ENCODE measurements around the gene SLC24A3.

Gene SLC24A3

GRCh38 chr20:19478320-19478895 lies 266.0 kb downstream of the SLC24A3 start:
- no peak for DNase-seq

DNA sequence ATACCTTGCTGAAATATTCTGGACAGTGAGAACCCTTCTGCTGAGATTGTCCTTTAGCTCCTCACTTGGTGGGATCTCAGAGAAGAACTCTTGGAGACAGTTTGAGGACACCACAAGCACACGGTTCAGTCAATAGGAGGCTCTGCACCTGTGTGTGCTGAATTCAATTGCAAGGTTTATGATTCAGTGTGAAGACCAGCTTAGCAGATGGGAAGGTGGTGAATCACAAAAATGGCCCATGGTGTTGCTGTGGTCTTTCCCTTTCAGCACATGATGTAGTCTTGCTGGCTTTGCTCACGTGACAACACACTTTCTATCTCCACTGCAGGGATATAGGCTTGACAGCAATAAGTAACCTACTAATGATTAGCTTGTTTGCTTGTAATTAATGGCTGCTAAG lies 270.3 kb downstream of the SLC24A3 start:
- DNase-seq, result no peak

DNA sequence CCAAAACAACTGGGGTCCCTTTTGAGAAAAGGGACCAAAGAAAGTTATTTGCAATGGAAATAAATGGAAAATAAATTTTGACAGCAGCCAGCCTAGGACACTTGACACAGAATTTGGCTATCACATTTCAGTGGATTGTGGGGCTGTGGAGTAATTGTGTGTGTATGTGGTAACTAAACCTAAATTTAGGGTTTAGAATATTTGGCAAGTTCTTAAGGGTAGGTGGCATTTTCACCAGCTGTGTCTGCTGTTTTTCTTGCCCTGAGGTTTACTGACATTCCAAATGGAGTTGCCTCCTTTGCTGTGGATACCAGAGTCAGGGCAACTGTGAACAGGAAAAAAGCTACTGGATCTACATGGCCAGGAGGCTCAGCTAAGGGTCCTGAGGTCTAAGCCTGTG lies 270.9 kb downstream of the SLC24A3 start:
- no peak for DNase-seq

- DNase-seq, result no peak
These were observed 274.0 kb downstream of the SLC24A3 start for GRCh38 chr20:19486446-19486845.

DNA sequence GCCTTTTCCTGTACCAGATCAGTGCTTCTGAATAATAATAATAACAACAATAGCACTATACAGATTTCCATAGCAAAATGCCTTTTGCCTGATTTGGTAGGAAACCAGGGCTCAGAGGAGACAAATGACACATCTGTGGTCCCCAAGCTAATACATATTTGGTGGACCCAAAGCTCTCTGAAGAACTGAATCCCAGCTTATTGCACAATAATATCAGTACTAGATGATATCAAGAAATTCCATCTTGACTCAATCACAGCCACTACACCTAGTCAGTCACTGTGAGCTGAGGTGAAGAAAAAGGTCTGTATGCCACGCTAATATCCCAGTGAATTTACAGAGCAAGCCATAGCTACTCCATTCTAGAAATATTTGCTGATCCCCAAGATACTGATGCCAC lies 275.0 kb downstream of the SLC24A3 start:
- DNase-seq, result no peak

- no peak for DNase-seq
These were observed 278.8 kb downstream of the SLC24A3 start for GRCh38 chr20:19491241-19491640.

DNA sequence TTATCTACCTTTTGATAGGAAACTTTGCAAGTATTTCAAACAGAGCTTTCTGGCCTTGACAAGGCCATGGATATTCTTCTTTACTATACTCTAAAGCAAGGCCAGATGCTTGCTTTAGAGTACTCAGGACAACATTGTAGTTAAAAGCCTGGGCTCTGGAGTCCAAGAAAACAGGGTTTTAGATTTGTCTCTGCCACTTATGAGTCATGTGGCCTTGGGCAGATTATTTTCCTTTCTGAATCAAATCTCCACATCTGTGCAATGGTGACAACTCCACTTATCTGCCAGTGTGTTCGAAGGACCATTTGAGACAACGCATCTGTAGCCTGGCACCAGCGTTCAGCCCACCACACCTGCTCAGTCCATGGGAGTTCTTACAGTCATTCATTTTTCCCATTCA lies 279.7 kb downstream of the SLC24A3 start:
- no peak for DNase-seq

- no peak for DNase-seq
These were observed 280.4 kb downstream of the SLC24A3 start for GRCh38 chr20:19492687-19493336.

DNA sequence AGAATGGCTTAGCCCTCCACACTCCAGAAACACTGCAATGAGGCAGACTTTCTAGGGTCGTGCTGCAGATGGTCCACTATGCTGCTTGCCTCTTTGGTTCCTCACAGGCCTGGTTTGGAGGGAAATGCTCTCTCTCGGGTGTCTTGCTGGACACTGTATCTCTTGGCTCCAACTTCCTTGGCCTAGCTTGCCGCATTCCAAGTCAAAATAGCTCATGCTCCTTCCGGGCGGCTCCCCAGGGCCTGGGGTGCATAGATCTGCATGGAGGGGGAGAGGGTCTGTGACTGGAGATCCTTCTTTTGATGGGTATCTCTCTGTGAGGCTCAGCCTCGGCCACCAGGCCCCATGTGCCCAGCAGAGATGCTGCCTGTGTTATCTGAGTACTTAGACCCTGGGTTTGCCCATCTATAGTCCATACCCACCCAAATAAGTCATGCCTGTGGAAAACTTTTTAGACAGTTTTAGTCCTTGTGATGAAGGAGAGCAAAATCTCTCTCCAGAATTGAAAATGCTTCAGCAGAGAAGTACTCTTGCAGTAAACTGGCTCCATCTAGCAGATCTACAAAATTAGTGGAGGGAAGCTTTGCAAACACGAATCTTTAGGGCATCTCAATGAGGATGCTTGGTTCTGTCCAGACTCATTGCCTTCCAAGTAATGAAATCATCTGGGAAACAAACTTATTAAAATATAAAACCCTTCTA lies 281.5 kb downstream of the SLC24A3 start:
- no peak for DNase-seq

DNA sequence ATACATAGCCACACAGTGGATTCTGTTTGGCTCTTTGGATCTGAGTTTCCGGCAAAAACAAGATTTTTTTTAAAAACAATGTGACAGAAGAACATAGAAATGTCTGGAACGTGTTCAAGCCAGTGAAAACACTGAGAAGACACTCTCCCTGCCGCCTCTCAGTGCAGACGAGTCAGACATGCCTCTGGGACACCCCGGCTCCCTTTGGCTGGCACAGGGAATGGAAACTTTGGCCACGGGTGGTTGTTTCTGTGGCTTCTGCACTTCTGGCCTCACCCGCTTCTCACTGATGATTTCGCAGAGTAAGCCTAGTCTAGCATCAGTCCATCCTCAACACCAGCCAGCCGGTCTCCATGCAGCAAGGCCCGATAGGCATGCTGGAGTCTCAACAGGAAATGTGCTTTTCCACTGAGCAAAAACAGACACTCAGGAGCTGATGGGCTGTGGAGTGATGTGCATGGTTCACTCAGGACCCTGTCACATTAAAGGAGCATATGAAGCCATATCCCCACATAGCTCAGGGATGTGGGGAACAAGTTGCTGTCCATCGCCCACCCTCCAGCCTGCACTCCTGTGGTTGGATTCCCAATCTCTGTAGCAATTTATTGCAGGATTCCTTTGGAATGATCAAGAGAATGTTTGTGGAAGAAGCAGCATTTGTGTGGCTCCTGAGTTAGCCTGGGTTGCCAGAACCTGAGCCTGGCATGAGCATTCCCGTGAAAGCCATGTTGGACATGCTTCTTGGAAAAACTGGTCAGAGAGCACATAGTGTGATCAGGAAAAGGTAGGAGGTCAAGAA lies 283.7 kb downstream of the SLC24A3 start:
- no peak for DNase-seq

DNA sequence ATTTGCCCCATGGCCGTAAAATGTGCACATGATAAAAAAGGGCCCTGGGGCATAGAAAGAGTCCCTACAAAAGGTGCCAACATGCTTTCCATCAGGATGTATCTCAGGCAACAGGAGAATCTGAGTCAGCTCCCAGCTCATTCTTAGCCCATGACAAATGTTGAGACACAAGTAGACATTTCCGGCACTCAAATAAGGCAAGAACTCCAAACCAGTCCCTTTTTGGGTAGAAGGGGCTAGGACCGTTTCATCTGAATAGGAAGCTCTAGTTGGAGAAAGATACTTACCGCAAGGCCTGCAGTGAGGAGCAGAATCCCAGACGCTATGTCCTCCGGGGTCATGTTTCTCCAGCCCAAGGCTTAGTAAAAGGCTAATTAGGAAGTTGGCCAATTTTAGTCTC lies 284.6 kb downstream of the SLC24A3 start:
- DNase-seq, result no peak

- no peak for DNase-seq
These were observed 286.3 kb downstream of the SLC24A3 start for GRCh38 chr20:19498756-19499155.

- DNase-seq, result no peak
These were observed 289.2 kb downstream of the SLC24A3 start for GRCh38 chr20:19501476-19502115.

DNA sequence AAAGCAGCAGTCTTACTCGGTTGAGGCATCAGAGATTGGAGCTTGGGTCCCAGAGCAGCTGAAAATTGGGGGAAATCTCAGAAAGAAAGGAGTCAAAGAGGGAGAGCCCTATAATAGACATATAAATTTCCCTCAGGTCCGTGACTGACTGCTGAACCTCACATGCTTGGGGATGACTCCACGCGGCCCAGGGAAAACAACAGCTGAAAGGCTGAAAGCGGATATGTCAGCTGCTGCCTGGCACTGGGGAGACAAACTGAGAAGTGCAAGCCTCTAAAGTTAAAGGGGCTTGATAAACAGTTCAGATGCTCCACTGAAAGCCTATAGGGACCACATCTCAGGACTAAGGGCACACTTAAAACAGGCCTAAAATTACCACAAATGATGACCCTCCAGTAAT lies 289.7 kb downstream of the SLC24A3 start:
- DNase-seq, result no peak

DNA sequence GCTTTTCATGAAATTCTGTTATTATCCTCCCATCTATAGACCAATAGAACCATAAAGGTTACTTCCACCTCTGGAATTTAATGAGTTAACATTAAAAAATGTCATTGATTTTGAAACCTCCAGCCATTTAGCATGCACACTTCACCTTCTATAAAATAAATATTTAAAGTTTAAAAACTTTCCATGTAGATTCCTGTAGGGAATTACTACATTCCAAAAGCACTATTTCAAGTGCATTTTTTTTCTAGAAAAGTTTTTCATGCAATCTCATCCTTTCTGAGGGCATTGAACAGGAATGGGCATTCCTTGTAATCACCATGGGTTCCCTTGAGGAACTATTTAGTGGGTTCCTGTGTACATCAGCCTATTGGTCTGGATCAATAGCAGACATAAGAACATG lies 291.8 kb downstream of the SLC24A3 start:
- DNase-seq, result no peak

DNA sequence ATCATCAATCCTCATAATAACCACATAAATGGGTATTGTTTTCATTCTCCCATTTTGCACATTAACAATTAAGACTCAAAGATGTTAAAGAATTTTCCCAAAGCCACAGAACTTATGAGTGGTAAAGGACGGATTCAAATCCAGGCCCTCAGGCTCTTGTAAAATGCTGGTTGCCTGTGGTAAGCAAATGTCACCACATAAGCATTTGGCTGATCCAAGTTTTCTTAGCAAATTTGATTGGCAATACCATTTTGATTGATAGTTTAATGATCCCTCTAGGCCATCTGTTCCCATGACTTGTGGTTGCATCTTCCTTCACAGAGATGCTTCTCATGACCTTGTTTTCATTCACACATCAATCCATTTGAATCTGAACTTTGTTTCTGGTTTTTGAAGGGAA lies 293.6 kb downstream of the SLC24A3 start:
- no peak for DNase-seq

DNA sequence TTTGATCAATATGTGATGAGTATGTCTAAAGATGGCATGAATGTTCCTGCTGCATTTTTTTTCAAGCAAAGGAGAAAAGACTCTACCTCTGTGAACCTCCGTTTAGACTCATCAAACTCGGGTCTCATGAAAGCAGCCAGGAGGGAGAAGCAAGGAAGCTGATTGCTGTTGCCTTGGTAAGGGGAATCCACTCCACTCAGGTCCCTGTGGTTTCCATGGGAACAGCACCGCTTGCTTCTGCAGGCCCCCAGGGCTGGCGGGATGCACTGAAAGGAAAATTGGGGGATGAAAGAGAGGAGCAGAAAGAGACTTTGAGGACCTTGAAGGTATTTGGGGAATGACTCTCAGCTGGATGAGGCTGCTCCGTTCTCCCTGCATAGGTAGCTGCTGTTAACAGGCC lies 296.0 kb downstream of the SLC24A3 start:
- DNase-seq, result no peak

DNA sequence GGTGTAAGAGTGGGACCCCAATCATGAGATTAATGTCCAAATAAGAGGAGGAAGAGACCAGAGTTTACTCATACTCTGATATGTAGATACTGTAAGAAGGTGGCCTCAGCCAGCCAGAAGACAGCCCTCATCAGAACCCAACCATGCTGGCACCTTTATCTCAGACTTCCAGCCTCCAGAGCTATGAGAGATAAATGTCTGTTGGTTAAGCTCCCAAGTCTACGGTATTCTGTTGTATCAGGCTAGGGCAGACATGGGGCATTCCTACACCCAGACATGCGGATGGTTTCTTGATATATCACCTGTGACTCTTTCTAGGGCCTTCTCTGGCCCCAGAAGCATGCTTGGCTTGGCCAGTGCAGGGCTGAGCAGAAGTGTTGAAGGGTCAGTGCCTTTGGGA lies 298.2 kb downstream of the SLC24A3 start:
- no peak for DNase-seq

DNA sequence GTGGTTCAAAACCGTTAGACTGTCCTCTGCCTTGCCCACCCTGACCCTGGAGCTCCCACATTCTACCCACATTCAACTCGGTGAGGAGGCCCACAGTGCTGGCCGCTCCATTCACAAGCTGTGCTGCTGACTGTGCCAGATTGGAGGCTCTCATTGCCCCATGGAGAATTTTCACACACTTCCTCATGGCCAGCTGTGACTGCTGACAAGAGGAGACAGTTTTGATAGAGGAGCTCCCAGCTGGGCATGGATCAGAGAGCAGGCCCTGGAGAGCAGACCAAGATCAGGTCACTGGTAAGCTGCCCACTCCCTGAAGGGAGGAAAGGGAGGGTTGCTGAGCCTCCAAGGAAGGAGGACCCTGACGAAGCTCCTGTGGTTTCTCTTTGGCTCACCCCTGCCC lies 299.5 kb downstream of the SLC24A3 start:
- DNase-seq, result no peak

GRCh38 chr20:19512886-19513677 lies 300.6 kb downstream of the SLC24A3 start:
- DNase-seq, result no peak

DNA sequence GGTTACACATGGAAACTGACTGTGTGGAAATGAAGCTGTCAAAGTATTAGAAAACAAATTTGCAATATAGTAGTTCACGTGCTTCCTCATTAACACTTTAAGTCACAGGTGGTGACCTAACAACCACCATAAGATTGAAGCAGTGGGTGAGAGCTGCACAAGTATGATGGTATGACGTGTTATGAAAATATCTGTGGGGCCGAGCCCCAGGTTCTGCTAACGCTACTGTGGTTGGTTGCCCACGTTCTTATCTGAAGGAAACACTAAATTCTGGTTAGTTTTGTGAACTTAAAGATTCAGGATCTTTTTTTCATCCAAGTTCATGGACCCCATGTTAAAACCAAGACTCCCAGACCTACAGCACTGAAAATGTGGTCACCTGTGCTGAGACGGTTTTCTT lies 302.6 kb downstream of the SLC24A3 start:
- no peak for DNase-seq

DNA sequence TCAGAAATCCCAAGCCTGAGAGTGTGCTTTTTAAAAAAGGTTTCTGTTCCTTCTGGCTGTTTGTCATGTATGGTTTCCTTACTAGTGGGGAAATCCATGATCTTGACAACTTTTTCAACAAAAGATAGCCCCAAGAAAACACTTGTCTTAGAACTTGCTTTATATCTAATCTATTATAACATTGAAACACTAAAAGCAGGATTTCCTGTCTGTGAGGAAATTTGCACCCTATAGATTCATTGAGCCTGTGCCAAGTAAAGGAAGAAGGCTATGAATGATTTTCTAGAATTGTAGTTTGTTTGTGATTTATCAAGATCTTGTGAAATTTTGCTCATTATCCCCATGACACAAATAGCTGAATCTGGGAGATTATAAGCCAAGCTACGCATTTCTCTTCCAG lies 307.0 kb downstream of the SLC24A3 start:
- no peak for DNase-seq
